GM12865 (cell line): ENCODE results near the gene FANCL.
"Not testable (repeated sequence)": the region's sequence is repeated elsewhere in the genome, so short reads cannot be mapped to it uniquely, and the experiment has no call there.

Source experiments
- DNase-seq: peaks from one replicate; pipeline ENCODE4 v3.0.0; 2010; ENCODE audit warnings: low read depth
- H3K4me3 ChIP-seq: 2 replicates; pipeline ENCODE4 v1.5.1; 2011; ENCODE audit warnings: mild to moderate bottlenecking, low read depth, low read length, control low read depth
- TF ChIP-seq, protein P1 (sequence below): IDR thresholded peaks from 2 replicates; pipeline ENCODE4 v1.5.1; 2011; ENCODE audit warnings: low read length, control low read depth, low read depth, inconsistent platforms; ENCODE audit not compliant: insufficient read depth; ENCODE audit errors: missing control alignments

FANCL gene

GRCh38 chr2:58261209-58261608 is 20.1 kb upstream of the FANCL start:
- no peak for DNase-seq
- TF ChIP-seq, protein P1, sequence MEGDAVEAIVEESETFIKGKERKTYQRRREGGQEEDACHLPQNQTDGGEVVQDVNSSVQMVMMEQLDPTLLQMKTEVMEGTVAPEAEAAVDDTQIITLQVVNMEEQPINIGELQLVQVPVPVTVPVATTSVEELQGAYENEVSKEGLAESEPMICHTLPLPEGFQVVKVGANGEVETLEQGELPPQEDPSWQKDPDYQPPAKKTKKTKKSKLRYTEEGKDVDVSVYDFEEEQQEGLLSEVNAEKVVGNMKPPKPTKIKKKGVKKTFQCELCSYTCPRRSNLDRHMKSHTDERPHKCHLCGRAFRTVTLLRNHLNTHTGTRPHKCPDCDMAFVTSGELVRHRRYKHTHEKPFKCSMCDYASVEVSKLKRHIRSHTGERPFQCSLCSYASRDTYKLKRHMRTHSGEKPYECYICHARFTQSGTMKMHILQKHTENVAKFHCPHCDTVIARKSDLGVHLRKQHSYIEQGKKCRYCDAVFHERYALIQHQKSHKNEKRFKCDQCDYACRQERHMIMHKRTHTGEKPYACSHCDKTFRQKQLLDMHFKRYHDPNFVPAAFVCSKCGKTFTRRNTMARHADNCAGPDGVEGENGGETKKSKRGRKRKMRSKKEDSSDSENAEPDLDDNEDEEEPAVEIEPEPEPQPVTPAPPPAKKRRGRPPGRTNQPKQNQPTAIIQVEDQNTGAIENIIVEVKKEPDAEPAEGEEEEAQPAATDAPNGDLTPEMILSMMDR, result no peak
- no peak overlapping the region for H3K4me3 ChIP-seq

GRCh38 chr2:58258456-58258855 is 17.3 kb upstream of the FANCL start:
- peak; percentile 41 for DNase-seq
- H3K4me3 ChIP-seq, result not testable (repeated sequence)

DNA sequence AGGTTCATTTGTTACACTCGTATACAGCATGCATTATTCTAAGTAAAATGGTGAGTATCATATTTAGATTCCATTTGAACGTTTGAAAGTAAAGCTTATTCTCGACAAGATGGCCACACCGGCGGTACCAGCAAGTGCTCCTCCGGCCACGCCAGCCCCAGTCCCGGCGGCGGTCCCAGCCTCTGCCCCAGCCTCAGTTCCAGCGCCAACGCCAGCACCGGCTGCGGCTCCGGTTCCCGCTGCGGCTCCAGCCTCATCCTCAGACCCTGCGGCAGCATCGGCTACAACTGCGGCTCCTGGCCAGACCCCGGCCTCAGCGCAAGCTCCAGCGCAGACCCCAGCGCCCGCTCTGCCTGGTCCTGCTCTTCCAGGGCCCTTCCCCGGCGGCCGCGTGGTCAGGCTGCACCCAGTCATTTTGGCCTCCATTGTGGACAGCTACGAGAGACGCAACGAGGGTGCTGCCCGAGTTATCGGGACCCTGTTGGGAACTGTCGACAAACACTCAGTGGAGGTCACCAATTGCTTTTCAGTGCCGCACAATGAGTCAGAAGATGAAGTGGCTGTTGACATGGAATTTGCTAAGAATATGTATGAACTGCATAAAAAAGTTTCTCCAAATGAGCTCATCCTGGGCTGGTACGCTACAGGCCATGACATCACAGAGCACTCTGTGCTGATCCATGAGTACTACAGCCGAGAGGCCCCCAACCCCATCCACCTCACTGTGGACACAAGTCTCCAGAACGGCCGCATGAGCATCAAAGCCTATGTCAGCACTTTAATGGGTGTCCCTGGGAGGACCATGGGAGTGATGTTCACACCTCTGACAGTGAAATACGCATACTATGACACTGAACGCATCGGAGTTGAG is 10.4 kb upstream of the FANCL start:
- not testable (repeated sequence) for DNase-seq, H3K4me3 ChIP-seq

GRCh38 chr2:58241546-58241864 is 380 bp upstream of the FANCL start:
- peak overlapping the region; percentile 95 for H3K4me3 ChIP-seq
- TF ChIP-seq, protein P1, result no peak
- DNase-seq, result no peak

DNA sequence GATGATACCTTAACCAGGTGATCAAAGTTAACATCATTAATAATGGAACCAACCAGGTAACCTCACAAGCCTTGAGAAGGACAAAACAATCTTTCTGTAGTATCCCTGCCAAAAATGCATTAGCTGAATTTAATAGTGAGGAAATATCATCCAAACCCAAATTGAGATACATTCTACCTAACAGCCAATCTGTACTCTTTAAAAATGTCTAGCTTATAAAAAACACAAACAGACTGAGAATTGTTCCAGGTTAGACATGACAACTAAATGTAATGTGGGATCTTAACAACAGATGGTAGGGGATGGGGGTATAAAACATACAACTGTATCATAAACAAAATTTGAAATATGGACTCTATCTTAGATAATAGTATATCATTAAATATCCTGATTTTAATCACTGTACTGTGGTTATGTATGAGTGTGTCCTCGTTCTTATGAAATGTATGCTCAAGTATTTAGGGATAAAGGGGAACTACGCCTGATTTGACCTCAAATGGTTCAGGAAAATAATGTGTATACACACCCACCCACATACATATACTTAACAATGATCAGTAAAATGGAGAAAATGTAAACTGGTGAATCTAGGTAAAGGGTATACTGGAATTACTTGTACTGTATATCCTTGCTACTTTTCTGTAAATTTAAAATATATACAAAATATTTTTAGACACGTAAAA is 1.7 kb downstream of the FANCL start:
- TF ChIP-seq, protein P1, result no peak
- no peak for DNase-seq
- H3K4me3 ChIP-seq, result peak overlapping the region; percentile 95

GRCh38 chr2:58237741-58238140 is 3.4 kb downstream of the FANCL start:
- peak overlapping the region; percentile 95; the same call in 1 of the 2 replicates for H3K4me3 ChIP-seq
- TF ChIP-seq, protein P1, result no peak
- DNase-seq, result peak; percentile 24

DNA sequence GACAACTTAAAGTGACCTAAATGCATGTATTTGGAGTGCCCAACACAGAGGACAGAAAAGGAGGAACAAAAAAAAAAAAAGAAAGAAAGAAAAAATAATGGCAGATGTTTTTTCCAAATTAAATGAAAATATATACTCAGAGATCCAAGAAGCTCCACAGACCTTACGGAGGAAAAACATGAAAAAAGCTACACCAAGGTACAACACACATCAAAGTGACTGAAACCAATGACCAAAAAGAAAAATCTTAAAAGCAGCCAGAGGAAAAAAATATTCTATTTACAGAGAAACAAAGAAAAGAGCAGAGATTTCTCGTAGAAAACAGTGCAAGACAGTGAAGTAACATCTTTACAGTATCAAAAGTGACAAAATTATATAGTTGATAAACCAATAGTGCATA is 5.1 kb downstream of the FANCL start:
- no peak overlapping the region for H3K4me3 ChIP-seq
- TF ChIP-seq, protein P1, result no peak
- DNase-seq, result no peak

DNA sequence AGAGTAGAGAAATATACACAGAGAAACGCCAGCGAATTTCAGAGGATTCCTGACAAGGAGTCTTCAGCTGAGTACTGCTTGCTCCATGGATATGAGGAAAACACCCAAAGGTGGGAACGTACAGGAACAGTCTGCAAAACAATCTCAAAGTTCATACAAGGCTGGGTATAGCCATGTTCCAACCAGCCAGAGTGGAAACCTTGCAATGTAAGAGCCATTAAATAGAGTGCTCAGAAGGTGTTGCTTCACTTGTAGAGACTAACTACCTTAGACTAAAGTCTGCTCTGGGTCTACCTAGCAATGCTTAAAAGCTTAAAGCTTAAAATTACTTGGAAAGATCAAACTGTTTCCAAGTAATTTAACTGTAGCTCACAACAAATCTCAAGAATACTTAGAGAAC is 6.0 kb downstream of the FANCL start:
- H3K4me3 ChIP-seq, result no peak overlapping the region

More for the DNA sequence above, 6.0 kb downstream of the FANCL start:
- TF ChIP-seq, protein P1, result no peak
- DNase-seq, result no peak
